CD4-positive, alpha-beta T cell (primary cell): Measurements from ENCODE around the gene BAG5. TPM values are rescaled to one million over a fixed set of nuclear protein-coding genes. Genes with fewer than 3 reads are reported as not detected.

ENCODE experiments used
- ATAC-seq: fragments of 200-7000 bp; cut with Tn5 transposase; one replicate; pipeline ENCODE4 v1.10.0; 2022; ENCODE audit warnings: mild to moderate bottlenecking; ENCODE audit not compliant: poor library complexity
- CTCF ChIA-PET: fragments of 350-600 bp; sonication (Branson Sonifier 250); formaldehyde crosslinking; loops from one replicate; lab custom pipeline; 2021; ENCODE audit warnings: antibody characterized with exemption, inconsistent platforms; lab: Charles Lee
- POLR2A ChIA-PET: fragments of 350-600 bp; sonication (Branson Sonifier 250); formaldehyde crosslinking; loops from one replicate; lab custom pipeline; 2021; ENCODE audit warnings: antibody characterized with exemption, inconsistent platforms; lab: Charles Lee
- DNase-seq, 14 experiments: peaks; one replicate each; pipeline ENCODE4 v3.0.0-alpha.2; 2013 to 2020; ENCODE audit warnings: mixed read lengths in 2 of 14
- H3K27ac ChIP-seq, 2 donors: one replicate each; pipeline versions ENCODE4 v1.5.1 to v1.7.0; 2013; ENCODE audit warnings: low read length in 2 of 2, low read depth in 1 of 2, mild to moderate bottlenecking in 1 of 2
- H3K27me3 ChIP-seq, 2 experiments: 1 replicate in 1 of 2; 2 replicates in 1 of 2; pipeline versions ENCODE4 v1.6.1 to v1.7.0; 2013; ENCODE audit warnings: low read length in 2 of 2, control low read depth in 1 of 2, mild to moderate bottlenecking in 1 of 2, moderate library complexity in 1 of 2; ENCODE audit not compliant: insufficient read depth in 2 of 2, control insufficient read depth in 1 of 2
- H3K36me3 ChIP-seq: one replicate; pipeline ENCODE4 v1.6.1; 2013; ENCODE audit warnings: low read length, control low read depth; ENCODE audit not compliant: insufficient read depth
- H3K4me1 ChIP-seq: one replicate; pipeline ENCODE4 v1.6.1; 2013; ENCODE audit warnings: low read length, control low read depth; ENCODE audit not compliant: insufficient read depth
- H3K4me3 ChIP-seq: one replicate; pipeline ENCODE4 v1.5.1; 2013; ENCODE audit warnings: mild to moderate bottlenecking, low read length, moderate library complexity
- H3K9me3 ChIP-seq, 2 experiments: 1 replicate in 1 of 2; 2 replicates in 1 of 2; pipeline versions ENCODE4 v1.6.1 to v1.7.0; 2013; ENCODE audit warnings: low read length in 2 of 2, mild to moderate bottlenecking in 2 of 2, control low read depth in 1 of 2, moderate library complexity in 1 of 2; ENCODE audit not compliant: control insufficient read depth in 1 of 2, insufficient read depth in 1 of 2
- H3K27ac Mint-ChIP-seq: one replicate; pipeline ENCODE4 v1.8.0; 2020; ENCODE audit warnings: mixed read lengths
- H3K27me3 Mint-ChIP-seq: one replicate; pipeline ENCODE4 v1.8.0; 2021; ENCODE audit warnings: mixed read lengths
- H3K36me3 Mint-ChIP-seq: one replicate; pipeline ENCODE4 v1.8.0; 2021; ENCODE audit warnings: low read depth, mixed read lengths
- H3K4me1 Mint-ChIP-seq: one replicate; pipeline ENCODE4 v1.8.0; 2021; ENCODE audit warnings: low read depth, mixed read lengths
- H3K4me3 Mint-ChIP-seq: one replicate; pipeline ENCODE4 v1.8.0; 2020; ENCODE audit warnings: mild to moderate bottlenecking, mixed read lengths
- H3K9me3 Mint-ChIP-seq: one replicate; pipeline ENCODE4 v1.8.0; 2020; ENCODE audit warnings: mixed read lengths
- CTCF ChIP-seq: fragments of 200-600 bp; IDR thresholded peaks from one replicate; pipeline ENCODE4 v1.8.0; 2022; ENCODE audit warnings: antibody characterized with exemption, mild to moderate bottlenecking
- intact Hi-C, 2 experiments: fragments of 100-400 bp; cut with DNase I in 1 of 2; cut with micrococcal nuclease in 1 of 2; formaldehyde crosslinking; loops; one replicate each; pipeline versions ENCODE4 v1.15.1 to v1.9.0; 2023 to 2025; cut with DNase I, micrococcal nuclease
- total RNA-seq, 174 experiments: library from RNA in 2 of 174; stranded (reverse) in 2 of 174; gene quantifications; one replicate each; pipeline ENCODE4 v1.2.3 and lab custom pipeline; 2021 to 2026

Gene BAG5
- total RNA-seq, 2 experiments from 2014 or later: 39.4 to 40.3 TPM

- no peak overlapping the region for H3K27ac Mint-ChIP-seq
- no peaks in the 10 kb centered on the region for H3K36me3 ChIP-seq
- H3K27me3 ChIP-seq: peaks cover 6 to 8% of the 10 kb centered on the region in 2 experiments
- CTCF ChIA-PET: no interaction called here
- DNase-seq (no peak), ATAC-seq (no peak)
- POLR2A ChIA-PET: no interaction called here
- no peaks in the 10 kb centered on the region for H3K4me1 ChIP-seq
- no peaks in the 10 kb centered on the region for H3K36me3 Mint-ChIP-seq
- H3K4me3 ChIP-seq: no peak overlapping the region
- H3K27me3 Mint-ChIP-seq: no peaks in the 10 kb centered on the region
- no peaks in the 10 kb centered on the region for H3K9me3 Mint-ChIP-seq
- H3K27ac ChIP-seq: no peak overlapping the region
- no peaks in the 10 kb centered on the region for H3K9me3 ChIP-seq
- TF ChIP-seq CTCF: no peak
- H3K4me3 Mint-ChIP-seq: no peak overlapping the region
- intact Hi-C loops: no loop called here
- H3K4me1 Mint-ChIP-seq: no peaks in the 10 kb centered on the region
Measured at GRCh38 chr14:103540821-103541708, 21.4 kb downstream of the BAG5 start.

GRCh38 chr14:103539056-103539825, 23.2 kb downstream of the BAG5 start:
- TF ChIP-seq CTCF: no peak
- ChIA-PET POLR2A (interaction anchor here (1.0 kb wide), 1 partner anchor 18 kb away, joined by 3 read pairs; no protein-coding TSS in a partner anchor), CTCF (no interaction called here)
- Mint-ChIP-seq H3K4me3 (no peak overlapping the region), H3K9me3 (no peaks in the 10 kb centered on the region), H3K36me3 (no peaks in the 10 kb centered on the region), H3K27me3 (no peaks in the 10 kb centered on the region), H3K4me1 (no peaks in the 10 kb centered on the region), H3K27ac (no peak overlapping the region)
- no peak for ATAC-seq
- H3K36me3 ChIP-seq: peaks cover 8% of the 10 kb centered on the region
- intact Hi-C loops: no loop called here
- no peak for DNase-seq
- no peaks in the 10 kb centered on the region for H3K4me1 ChIP-seq
- H3K27me3 ChIP-seq: peaks cover 6 to 8% of the 10 kb centered on the region in 2 experiments
- no peak overlapping the region for H3K4me3 ChIP-seq
- H3K9me3 ChIP-seq: no peaks in the 10 kb centered on the region
- no peak overlapping the region for H3K27ac ChIP-seq

GRCh38 chr14:103538291-103539055, 24.0 kb downstream of the BAG5 start:
- Histone ChIP-seq H3K27me3 (peaks cover 6 to 8% of the 10 kb centered on the region in 2 experiments), H3K27ac (no peak overlapping the region), H3K4me1 (no peaks in the 10 kb centered on the region), H3K4me3 (no peak overlapping the region), H3K9me3 (no peaks in the 10 kb centered on the region), H3K36me3 (peaks cover 12% of the 10 kb centered on the region)
- Mint-ChIP-seq H3K27me3 (no peaks in the 10 kb centered on the region), H3K4me1 (no peaks in the 10 kb centered on the region), H3K36me3 (no peaks in the 10 kb centered on the region), H3K9me3 (no peaks in the 10 kb centered on the region), H3K4me3 (no peak overlapping the region), H3K27ac (no peak overlapping the region)
- no peak for ATAC-seq
- CTCF ChIA-PET: no interaction called here
- POLR2A ChIA-PET: interaction anchor here (1.0 kb wide), 1 partner anchor 17 kb away, joined by 3 read pairs; no protein-coding TSS in a partner anchor
- intact Hi-C loops: no loop called here
- DNase-seq: no peak
- no peak for TF ChIP-seq CTCF
